GM12874 (cell line): ENCODE measurements around the gene DCHS2.

Experiments
- TF ChIP-seq, protein P1 (sequence below): IDR thresholded peaks from 2 replicates; pipeline ENCODE4 v1.5.1; 2011; ENCODE audit warnings: low read depth, mild to moderate bottlenecking, control low read depth, low read length, moderate library complexity; ENCODE audit not compliant: insufficient read depth

The DCHS2 gene

DNA sequence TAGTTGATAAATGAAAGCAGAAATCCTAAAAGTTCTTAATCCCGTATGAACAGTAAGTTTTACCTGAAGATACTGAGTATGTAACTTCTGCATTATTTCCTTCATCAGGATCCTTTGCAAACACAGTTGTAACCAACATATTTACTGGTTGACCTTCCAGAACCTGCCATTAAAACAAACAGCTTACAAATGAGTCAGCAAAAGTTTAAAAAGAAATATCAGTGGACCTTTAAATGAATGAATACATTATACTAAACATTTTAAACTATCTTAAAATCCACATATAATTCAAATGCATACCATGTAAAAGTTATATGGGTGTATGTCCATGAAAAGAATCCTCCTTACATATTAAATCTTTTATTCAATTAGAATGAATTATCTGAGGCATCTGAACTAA lies 163.6 kb downstream of the DCHS2 start:
- TF ChIP-seq, protein P1, sequence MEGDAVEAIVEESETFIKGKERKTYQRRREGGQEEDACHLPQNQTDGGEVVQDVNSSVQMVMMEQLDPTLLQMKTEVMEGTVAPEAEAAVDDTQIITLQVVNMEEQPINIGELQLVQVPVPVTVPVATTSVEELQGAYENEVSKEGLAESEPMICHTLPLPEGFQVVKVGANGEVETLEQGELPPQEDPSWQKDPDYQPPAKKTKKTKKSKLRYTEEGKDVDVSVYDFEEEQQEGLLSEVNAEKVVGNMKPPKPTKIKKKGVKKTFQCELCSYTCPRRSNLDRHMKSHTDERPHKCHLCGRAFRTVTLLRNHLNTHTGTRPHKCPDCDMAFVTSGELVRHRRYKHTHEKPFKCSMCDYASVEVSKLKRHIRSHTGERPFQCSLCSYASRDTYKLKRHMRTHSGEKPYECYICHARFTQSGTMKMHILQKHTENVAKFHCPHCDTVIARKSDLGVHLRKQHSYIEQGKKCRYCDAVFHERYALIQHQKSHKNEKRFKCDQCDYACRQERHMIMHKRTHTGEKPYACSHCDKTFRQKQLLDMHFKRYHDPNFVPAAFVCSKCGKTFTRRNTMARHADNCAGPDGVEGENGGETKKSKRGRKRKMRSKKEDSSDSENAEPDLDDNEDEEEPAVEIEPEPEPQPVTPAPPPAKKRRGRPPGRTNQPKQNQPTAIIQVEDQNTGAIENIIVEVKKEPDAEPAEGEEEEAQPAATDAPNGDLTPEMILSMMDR: no peak

DNA sequence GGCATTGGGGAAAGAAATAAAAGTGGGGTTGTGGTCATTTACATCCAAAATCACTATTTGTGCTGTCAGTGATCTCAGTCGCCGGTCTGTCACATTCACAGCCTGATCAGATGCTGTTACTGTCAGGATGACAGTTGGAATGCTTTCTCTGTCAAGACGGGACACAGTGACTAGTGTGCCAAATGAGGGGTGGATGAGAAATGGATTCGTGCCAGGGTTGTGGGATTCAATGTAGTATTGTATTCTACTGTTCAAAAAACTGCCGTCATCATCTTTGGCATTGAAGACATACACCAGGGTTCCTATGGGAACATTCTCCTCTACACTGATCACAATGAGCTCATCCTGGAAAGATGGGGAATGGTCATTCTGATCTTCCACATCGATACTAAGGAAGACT lies 171.1 kb downstream of the DCHS2 start:
- TF ChIP-seq, protein P1: no peak

DNA sequence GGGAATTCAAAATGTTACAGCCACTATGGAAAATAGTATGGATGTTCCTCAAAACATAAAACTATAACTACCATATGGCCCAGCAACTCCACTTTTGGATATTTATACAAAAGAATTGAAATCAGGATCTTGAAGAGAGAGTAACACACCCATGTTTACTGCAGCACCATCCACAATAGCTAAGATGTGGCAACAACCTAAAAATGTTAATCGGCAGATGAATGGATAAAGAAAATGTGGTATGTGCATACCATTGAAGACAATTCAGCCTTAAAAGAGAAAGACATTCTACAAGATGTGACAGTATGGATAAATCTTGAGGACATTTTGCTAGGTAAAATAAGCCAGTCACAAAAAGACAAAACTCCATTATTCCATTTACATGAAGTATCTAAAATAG lies 171.9 kb downstream of the DCHS2 start:
- TF ChIP-seq, protein P1: no peak

DNA sequence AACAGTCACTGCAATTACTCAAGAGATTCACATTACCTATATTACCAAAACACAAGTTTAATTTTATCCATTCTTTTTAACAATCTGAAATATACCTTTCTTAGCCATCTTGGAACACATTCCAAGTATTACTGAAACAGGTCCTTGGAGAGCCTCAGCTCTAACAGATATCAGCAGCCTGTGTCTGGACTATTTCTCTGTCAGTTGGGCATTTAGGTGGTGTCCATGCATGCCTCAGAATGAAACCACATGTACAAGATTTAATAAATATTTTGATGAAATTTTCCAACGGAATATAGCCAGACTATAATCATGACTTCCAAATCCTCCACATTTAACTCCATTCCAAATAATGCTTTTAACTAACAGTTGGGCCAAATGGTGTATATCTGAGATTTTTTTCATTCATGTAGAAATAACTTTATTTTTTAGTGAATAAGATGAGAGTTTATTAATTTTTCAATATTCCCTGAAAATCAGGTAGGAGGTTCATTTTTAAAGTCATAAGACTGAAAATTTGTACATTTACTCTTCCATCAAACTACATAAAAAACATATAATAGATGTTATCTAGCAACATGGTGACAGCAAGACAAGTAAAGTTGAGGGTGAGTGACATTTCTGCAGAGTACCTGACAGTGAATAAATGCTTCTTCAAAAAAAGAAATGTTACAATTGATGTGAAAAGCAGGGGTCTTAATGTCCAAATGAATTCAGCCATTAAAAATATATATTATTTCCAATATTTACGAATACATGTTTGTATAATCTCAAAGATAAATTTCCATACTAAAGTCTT lies 174.2 kb downstream of the DCHS2 start:
- TF ChIP-seq, protein P1: no peak

DNA sequence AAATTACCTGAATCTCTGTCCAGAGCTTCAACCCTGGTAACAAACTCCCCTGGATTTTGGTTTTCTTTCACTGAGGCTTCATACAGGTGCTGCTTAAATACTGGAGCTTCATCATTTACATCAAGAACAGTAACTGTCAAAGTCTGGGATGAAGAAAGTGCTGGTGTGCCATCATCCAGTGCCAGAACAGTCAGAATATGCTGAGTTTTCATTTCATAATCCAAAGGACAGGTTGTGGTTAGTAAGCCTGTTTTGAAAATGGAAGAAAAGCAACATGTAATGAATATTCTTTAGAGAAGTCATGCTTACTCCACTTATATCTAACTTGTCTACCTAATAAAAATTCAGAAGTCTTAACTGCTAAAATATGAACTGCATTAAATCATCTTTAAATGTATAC lies 175.9 kb downstream of the DCHS2 start:
- TF ChIP-seq, protein P1: no peak

DNA sequence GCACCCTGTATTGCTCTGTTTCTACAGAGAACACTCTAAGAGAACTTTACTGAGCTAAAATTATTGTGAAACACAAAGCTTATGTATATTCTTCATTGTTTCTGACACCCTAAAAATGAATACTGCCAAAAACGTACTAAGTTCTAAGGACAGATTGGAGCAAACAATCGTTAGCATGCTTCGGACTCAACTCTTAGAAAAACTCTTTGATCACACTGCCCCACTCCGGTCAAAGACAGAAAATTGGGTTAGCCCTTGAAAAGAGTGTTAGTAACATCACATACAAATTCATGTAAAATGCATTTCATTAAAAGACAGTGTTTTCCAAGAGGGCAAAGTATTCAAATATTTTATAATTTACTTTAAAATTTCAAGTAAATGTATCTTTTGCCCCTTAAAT lies 177.4 kb downstream of the DCHS2 start:
- TF ChIP-seq, protein P1: no peak

DNA sequence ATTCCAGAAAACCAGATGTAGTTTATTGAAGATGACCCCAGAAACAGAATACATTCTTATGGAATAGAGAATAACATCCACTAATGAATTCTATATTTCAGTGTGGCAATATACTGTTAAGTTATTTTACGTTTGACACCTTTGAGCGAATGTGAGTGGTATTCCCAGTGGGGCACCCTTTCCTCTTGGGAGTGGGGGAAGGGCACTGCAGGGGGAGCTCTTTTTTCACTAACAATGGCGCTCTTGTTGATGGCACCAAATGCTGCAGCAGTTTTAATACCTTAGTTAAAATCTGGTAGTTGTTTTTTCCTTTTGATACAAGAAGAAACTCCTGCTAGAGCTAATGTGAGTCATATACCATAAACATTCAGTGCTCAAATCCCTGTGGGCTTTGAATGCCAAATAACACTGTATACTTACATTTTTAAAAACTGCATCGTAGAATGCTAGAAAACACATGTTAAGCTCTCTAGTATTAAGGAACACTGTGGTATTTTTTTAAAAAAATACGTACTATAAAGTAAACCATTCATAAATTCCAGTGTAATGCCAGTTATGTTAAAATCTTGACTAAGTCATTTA lies 178.5 kb downstream of the DCHS2 start:
- TF ChIP-seq, protein P1: no peak
